NCI-H2107 treated with DMSO at 0.1 percent for 48 hours (cell line): ENCODE data around the gene GPC5.
"Not testable (repeated sequence)": the region's sequence is repeated elsewhere in the genome, so short reads cannot be mapped to it uniquely, and the experiment has no call there.

ENCODE experiments used
- DNase-seq: peaks from one replicate; lab custom pipeline; 2025; ENCODE audit not compliant: unreplicated experiment; lab: John Stamatoyannopoulos, UW

Gene GPC5

DNA sequence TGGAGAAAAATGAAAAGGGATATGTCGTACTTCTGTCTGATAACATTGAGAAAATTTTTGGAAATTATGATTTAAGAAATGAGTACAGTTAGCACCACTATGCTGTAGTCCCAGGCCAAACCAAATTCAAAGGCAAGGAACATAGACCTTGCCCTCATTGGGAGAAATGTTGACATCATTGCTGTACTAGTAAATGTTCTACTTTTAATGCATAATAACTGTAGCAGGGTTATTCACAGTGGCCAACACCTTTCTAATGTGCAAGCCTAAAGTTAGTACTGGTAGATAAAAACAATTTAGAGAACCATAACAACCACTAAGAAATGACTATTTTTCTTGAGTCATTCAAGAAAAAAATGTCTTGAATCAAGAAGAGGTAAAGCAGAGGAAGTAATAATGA is 1035.5 kb downstream of the GPC5 start:
- DNase-seq = no peak

DNA sequence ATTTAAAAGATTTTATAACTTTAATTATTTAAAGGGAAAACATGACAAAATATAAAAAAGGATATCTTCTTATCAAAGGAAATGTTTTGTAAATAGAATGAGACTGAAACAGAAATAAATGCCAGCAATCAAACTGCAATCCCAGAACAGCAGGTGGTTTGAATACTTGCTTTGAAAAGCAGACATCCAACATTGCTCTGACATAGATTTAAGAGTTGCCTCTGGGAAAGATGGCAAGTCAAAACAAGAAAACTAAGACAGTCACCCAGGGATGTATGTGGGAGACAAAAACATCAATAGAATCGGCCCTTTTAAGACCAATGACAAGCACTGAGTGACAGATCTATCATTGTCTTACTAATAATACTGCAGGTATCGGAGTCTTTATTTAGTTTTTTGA is 1038.5 kb downstream of the GPC5 start:
- no peak for DNase-seq

GRCh38 chr13:92444244-92444643 is 1045.8 kb downstream of the GPC5 start:
- DNase-seq = no peak

- DNase-seq = no peak
These were observed 1052.6 kb downstream of the GPC5 start for GRCh38 chr13:92451060-92451459.

DNA sequence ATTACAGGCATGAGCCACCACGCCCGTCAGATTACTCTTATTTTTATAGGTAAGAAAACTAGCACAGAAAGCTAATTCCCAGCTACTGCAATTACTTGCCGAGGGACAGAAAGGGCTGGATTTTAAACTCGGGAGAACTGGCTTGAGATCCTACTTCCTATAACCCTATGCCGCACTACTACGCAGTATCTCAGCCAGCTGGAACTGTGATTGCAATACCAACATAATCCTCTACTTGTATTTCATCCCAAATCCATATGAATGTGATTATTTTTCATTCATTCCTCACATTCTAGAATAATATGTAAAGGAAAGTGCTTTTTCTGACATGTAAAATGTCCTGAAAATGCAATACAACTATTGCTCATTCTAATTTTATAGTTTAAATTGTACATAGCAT is 1054.4 kb downstream of the GPC5 start:
- DNase-seq = no peak

GRCh38 chr13:92459306-92459705 is 1060.9 kb downstream of the GPC5 start:
- DNase-seq = no peak

DNA sequence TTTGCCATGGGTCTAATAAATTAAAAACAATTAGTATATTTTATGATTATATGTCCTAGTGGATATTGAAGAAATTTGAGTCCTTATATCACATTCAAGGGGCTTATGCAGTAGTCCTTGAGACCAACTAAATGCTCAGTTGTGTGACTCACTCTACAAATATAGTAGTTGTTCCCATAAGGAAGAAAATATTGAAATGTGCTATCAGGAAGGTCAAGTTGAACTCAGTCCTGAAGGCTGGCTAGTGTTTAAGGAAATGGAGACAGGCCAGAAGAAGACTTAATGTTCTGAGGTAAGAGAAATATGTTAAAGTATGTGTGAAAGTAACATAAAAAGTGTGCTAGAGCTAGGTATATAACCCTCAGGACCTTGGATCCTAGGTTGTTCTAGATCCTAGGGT is 1062.1 kb downstream of the GPC5 start:
- no peak for DNase-seq

- DNase-seq = no peak
These were observed 1063.0 kb downstream of the GPC5 start for GRCh38 chr13:92461402-92461801.

GRCh38 chr13:92461831-92462230 is 1063.4 kb downstream of the GPC5 start:
- DNase-seq = no peak

GRCh38 chr13:92463134-92463533 is 1064.7 kb downstream of the GPC5 start:
- DNase-seq = peak; percentile 65

GRCh38 chr13:92473765-92474475 is 1075.5 kb downstream of the GPC5 start:
- no peak for DNase-seq

DNA sequence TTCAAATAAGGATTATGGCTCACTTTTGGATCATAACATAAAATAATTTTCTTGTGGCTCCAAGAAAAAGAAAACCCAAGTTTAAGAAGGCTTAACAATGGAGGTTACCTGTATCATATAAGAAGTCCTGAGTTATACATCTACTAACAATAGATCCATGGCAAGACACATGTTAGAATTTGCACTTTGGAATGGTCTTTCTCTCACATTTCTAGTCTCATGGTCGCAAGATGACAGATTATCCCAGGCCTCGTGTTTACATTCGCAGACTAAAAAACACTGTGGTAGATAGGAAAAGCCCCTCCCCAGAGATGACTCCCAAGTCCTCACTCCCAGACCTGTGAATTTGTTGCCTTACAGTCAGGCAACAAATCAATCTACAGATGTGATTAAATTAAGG is 1082.0 kb downstream of the GPC5 start:
- no peak for DNase-seq

GRCh38 chr13:92482790-92483189 is 1084.4 kb downstream of the GPC5 start:
- not testable (repeated sequence) for DNase-seq

GRCh38 chr13:92483894-92484293 is 1085.5 kb downstream of the GPC5 start:
- no peak for DNase-seq

GRCh38 chr13:92487238-92487637 is 1088.8 kb downstream of the GPC5 start:
- no peak for DNase-seq

GRCh38 chr13:92488249-92488852 is 1089.9 kb downstream of the GPC5 start:
- DNase-seq = no peak

DNA sequence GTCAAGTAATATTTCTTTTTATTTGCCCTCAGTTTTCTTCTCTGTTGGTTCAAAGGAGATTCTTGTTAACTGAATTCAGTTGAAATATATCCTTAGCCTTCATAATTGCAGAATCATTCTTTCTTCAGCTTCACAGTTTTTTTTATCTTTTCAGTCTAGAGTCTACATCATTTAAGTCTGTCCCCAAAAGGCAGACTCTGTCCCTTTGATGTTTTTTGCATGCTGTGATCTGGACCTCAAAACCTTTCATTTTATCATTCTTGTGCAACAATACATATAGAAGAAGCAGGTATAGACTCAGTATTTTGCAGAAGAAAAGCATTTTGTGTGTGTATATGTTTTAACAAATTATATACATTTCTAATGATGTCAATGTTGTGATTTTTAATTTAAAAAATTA is 1093.4 kb downstream of the GPC5 start:
- no peak for DNase-seq

- no peak for DNase-seq
These were observed 1096.5 kb downstream of the GPC5 start for GRCh38 chr13:92494915-92495314.

GRCh38 chr13:92500192-92500591 is 1101.8 kb downstream of the GPC5 start:
- DNase-seq = no peak

DNA sequence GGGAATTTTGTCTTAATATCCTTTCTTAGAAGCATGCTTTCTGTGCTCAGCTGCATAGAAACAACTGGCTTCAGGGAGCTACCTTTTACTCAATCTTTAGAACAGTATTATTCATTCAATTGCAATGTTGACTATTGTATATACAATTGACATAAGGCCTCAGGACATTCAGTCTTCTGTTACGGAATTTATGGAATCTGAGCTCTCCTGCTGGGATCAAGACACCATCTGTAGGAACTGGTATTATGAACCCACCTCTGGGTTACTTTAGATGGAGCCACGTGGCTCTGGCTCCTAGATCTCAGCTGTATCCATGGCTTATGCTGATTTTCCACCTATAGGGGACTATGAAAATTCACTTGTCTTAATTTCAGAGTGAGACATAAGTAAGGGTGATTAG is 1112.0 kb downstream of the GPC5 start:
- DNase-seq = no peak

DNA sequence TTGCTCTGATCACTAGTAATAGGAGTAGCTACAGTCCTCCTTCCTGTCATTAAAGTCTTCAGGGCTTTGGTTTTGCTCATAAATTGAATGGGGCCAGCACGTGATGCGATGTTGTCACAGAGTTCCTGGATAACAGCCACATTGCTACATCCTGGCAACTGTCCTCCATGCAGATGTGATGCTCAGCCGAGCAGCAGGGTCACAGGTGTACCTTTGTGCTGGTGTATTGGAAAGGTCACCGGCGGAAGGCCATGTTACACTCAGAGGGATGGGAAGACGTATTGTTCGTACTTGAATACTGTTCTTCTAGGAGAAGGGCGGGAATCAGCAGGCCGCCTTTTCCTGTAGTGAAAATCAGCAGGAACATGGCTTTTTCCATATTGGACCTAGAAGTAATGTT is 1114.4 kb downstream of the GPC5 start:
- DNase-seq = no peak

- DNase-seq = no peak
These were observed 1115.3 kb downstream of the GPC5 start for GRCh38 chr13:92513672-92514071.
